ENCODE data around the gene PHF5A. TPM values are rescaled to one million over a fixed set of nuclear protein-coding genes. Genes with fewer than 3 reads are reported as not detected.

The PHF5A gene
- total and polyA plus RNA-seq, 2 donors (not counting 1 experiment from before 2014, with no cell fraction given): 29.4 to 31.6 TPM

DNA sequence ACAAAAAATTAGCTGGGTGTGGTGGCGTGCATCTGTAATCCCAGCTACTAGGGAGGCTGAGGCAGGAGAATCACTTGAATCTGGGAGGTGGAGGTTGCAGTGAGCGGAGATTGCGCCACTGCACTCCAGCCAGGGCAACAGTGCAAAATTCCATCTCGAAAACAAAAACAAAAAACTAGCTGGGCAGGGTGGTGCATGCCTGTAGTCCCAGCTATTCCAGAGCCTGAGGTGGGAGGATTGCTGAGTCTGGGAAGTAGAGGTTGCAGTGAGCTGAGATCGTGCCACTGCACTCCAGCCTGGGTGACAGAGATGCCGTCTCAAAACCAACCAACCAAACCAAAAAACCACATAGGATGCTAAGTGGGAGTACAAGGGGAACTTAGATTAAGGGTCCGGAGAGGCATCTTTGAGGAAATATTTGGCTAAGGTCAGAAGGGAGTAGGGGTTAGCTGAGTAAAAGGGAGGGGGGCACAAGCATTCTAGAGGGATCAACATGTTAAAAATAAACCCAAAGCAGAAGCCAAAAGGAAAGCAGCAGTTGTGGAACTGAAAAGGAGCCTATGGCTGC lies 10.2 kb downstream of the PHF5A start:
- Histone ChIP-seq H4K20me1 (ENCODE audit: control insufficient read depth, insufficient read depth, low read length, poor library complexity, severe bottlenecking) (peaks cover 8% of the 10 kb centered on the region), H3K27me3 (replicated peaks in 1 of 4; ENCODE audit: control extremely low read depth in 1 of 4, control insufficient read depth in 3 of 4, insufficient read depth in 4 of 4, low read length in 3 of 4) (no peaks in the 10 kb centered on the region), H3K4me1 (ENCODE audit: control insufficient read depth in 2 of 2, insufficient read depth in 2 of 2, low read length in 2 of 2) (no peaks in the 10 kb centered on the region), H3K4me2 (replicated peaks; ENCODE audit: low read depth, low read length, poor library complexity, severe bottlenecking) (no peak overlapping the region), H2AFZ (ENCODE audit: insufficient read depth, low read depth, low read length, poor library complexity, severe bottlenecking) (no peak overlapping the region), H3K9me3 (ENCODE audit: control extremely low read depth in 1 of 3, control insufficient read depth in 2 of 3, insufficient read depth in 1 of 3, low read length in 2 of 3) (no peaks in the 10 kb centered on the region), H3K79me2 (ENCODE audit: control insufficient read depth, insufficient read depth, low read length) (peaks cover 21% of the 10 kb centered on the region), H3K9ac (ENCODE audit: low read length) (no peak overlapping the region), H3K4me3 (ENCODE audit: control extremely low read depth in 1 of 5, extremely low read depth in 1 of 5, insufficient read depth in 1 of 5, low read depth in 2 of 5, low read length in 4 of 5) (no peak overlapping the region), H3K27ac (ENCODE audit: low read length in 2 of 2) (peak overlapping the region in 1 of 2 donors; percentile 41), H3K36me3 (replicated peaks in 1 of 2; ENCODE audit: control extremely low read depth in 1 of 2, control insufficient read depth in 1 of 2, extremely low read depth in 1 of 2, insufficient read depth in 2 of 2, low read length in 1 of 2) (peaks cover 3 to 35% of the 10 kb centered on the region in 2 experiments)
- CTCF ChIA-PET: interaction anchor here (1.1 kb wide), 1 partner anchor 42 kb away, joined by 3 read pairs; no protein-coding TSS in a partner anchor
- WGBS (ENCODE audit: insufficient coverage): 100% methylated on average over 2 of the region's 7 CpGs
- DNase-seq (no peak), ATAC-seq (ENCODE audit: low read depth) (no peak)
- Mint-ChIP-seq H3K27me3 (no peaks in the 10 kb centered on the region), H3K27ac (peak overlapping the region; percentile 59), H3K9me3 (ENCODE audit: insufficient read depth) (no peaks in the 10 kb centered on the region), H3K4me1 (peaks cover 3% of the 10 kb centered on the region), H3K4me3 (no peak overlapping the region)
- intact Hi-C loops (cut with micrococcal nuclease): no loop called here
- TF ChIP-seq, protein P1, sequence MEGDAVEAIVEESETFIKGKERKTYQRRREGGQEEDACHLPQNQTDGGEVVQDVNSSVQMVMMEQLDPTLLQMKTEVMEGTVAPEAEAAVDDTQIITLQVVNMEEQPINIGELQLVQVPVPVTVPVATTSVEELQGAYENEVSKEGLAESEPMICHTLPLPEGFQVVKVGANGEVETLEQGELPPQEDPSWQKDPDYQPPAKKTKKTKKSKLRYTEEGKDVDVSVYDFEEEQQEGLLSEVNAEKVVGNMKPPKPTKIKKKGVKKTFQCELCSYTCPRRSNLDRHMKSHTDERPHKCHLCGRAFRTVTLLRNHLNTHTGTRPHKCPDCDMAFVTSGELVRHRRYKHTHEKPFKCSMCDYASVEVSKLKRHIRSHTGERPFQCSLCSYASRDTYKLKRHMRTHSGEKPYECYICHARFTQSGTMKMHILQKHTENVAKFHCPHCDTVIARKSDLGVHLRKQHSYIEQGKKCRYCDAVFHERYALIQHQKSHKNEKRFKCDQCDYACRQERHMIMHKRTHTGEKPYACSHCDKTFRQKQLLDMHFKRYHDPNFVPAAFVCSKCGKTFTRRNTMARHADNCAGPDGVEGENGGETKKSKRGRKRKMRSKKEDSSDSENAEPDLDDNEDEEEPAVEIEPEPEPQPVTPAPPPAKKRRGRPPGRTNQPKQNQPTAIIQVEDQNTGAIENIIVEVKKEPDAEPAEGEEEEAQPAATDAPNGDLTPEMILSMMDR (IDR thresholded peaks at IDR 0.05): no peak
- no peak for TF ChIP-seq EZH2 (IDR thresholded peaks at IDR 0.05; ENCODE audit: borderline replicate concordance, insufficient read depth, low read depth, low read length, poor library complexity, severe bottlenecking)
- POLR2A ChIA-PET: interaction anchor here (0.6 kb wide), 1 partner anchor 14 kb away, joined by 3 read pairs; no protein-coding TSS in a partner anchor

DNA sequence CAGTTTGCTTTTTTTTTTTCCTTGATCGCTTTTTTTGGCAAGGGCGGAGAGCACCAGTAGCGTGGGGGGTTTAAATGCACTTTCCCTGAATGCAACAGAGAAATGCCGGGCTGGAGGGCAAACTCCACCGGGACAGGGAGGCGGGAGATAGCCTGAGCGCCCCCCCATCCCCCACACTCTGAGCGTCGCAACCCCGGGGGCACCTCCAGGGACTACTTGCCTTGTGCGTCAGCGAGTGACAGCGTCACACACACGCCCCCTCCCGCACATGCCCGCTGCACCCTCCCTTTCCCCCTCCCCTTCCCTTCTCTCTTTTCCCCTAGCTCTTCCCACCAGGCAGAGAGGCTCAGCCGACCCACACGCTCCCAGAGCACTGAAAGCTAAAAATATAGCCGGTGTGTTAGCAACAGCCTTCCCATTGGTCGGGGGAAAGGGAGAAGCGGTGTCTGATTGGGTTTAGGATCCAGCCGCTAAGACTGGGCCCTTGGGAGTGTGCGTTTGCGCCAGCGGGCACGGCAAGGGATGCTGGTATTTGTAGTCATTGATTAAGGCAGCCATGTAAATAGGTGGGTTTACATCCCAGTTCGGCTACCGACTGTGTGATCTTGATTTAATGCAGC lies 20.2 kb downstream of the PHF5A start:
- peak overlapping the region; percentile 90 to 99 (median 97) for H3K4me3 ChIP-seq (ENCODE audit: control extremely low read depth in 1 of 5, extremely low read depth in 1 of 5, insufficient read depth in 1 of 5, low read depth in 2 of 5, low read length in 4 of 5)
- Mint-ChIP-seq H3K9me3 (ENCODE audit: insufficient read depth) (no peaks in the 10 kb centered on the region), H3K27me3 (no peaks in the 10 kb centered on the region), H3K4me3 (peak overlapping the region; percentile 99), H3K4me1 (peaks cover 28% of the 10 kb centered on the region), H3K27ac (peak overlapping the region; percentile 94)
- H2AFZ ChIP-seq (ENCODE audit: insufficient read depth, low read depth, low read length, poor library complexity, severe bottlenecking): peak overlapping the region; percentile 68
- ATAC-seq (ENCODE audit: low read depth) (peak; percentile 60), DNase-seq (peak; percentile 96)
- ChIA-PET CTCF (interaction anchor here (1.0 to 6.3 kb wide), 7 partner anchors 20 to 53 kb away, joined by 3 to 41 read pairs (median 3); partner anchors contain the start of genes ACO2 and PHF5A), POLR2A (interaction anchor here (0.6 to 6.9 kb wide), 17 partner anchors 11 to 1078 kb away, joined by 3 to 88 read pairs (median 4); partner anchors contain the start of genes ACO2, PHF5A, SGSM3 and TEF)
- H3K4me2 ChIP-seq (replicated peaks; ENCODE audit: low read depth, low read length, poor library complexity, severe bottlenecking): peak overlapping the region; percentile 92
- peak overlapping the region; percentile 85 for H3K9ac ChIP-seq (ENCODE audit: low read length)
- H3K9me3 ChIP-seq (ENCODE audit: control extremely low read depth in 1 of 3, control insufficient read depth in 2 of 3, insufficient read depth in 1 of 3, low read length in 2 of 3): no peaks in the 10 kb centered on the region
- no peak for TF ChIP-seq EZH2 (IDR thresholded peaks at IDR 0.05; ENCODE audit: borderline replicate concordance, insufficient read depth, low read depth, low read length, poor library complexity, severe bottlenecking)
- TF ChIP-seq, protein P1 (IDR thresholded peaks at IDR 0.05): no peak
- intact Hi-C loops (cut with micrococcal nuclease): loop anchor here (1.0 to 10.0 kb wide), 4 partner anchors 21 to 593 kb away; partner anchors contain the start of genes ACO2, DESI1, ST13 and XPNPEP3
- peaks cover 8 to 25% of the 10 kb centered on the region in 2 donors for H3K4me1 ChIP-seq (ENCODE audit: control insufficient read depth in 2 of 2, insufficient read depth in 2 of 2, low read length in 2 of 2)
- peak overlapping the region; percentile 97 to 98 for H3K27ac ChIP-seq (ENCODE audit: low read length in 2 of 2)
- 0% methylated on average over 24 of the region's 28 CpGs for WGBS (ENCODE audit: insufficient coverage)
- H3K36me3 ChIP-seq (replicated peaks in 1 of 2; ENCODE audit: control extremely low read depth in 1 of 2, control insufficient read depth in 1 of 2, extremely low read depth in 1 of 2, insufficient read depth in 2 of 2, low read length in 1 of 2): no peaks in the 10 kb centered on the region
- H3K27me3 ChIP-seq (replicated peaks in 1 of 4; ENCODE audit: control extremely low read depth in 1 of 4, control insufficient read depth in 3 of 4, insufficient read depth in 4 of 4, low read length in 3 of 4): no peaks in the 10 kb centered on the region
- H4K20me1 ChIP-seq (ENCODE audit: control insufficient read depth, insufficient read depth, low read length, poor library complexity, severe bottlenecking): peaks cover 26% of the 10 kb centered on the region
- peaks cover 33% of the 10 kb centered on the region for H3K79me2 ChIP-seq (ENCODE audit: control insufficient read depth, insufficient read depth, low read length)
